ENCODE measurements around the gene HLA-A. TPM values are rescaled to one million over a fixed set of nuclear protein-coding genes. Genes with fewer than 3 reads are reported as not detected.

HLA-A gene
- total RNA-seq, 4 donors from 2014 or later, result 194 to 1,522 (median 473) TPM

DNA sequence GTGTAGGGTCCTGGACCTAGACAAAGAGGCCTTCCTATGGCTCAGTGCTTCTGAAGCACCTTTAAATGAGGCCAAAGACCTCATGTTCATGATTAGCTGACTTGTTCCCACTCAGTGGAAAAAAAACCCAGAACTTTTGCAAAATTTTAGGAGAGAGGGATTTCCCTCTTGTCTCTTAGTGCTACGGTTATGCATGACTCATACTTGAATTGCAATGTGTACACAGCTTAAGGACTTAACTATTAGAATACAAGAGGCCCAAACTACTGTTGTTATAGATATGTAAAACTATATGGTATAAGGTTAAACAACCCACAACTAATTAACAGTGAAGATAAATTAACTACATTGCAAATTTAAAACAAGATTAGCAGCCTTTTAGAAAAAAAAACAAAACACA, 32.3 kb upstream of the HLA-A start:
- TF ChIP-seq, protein P1, sequence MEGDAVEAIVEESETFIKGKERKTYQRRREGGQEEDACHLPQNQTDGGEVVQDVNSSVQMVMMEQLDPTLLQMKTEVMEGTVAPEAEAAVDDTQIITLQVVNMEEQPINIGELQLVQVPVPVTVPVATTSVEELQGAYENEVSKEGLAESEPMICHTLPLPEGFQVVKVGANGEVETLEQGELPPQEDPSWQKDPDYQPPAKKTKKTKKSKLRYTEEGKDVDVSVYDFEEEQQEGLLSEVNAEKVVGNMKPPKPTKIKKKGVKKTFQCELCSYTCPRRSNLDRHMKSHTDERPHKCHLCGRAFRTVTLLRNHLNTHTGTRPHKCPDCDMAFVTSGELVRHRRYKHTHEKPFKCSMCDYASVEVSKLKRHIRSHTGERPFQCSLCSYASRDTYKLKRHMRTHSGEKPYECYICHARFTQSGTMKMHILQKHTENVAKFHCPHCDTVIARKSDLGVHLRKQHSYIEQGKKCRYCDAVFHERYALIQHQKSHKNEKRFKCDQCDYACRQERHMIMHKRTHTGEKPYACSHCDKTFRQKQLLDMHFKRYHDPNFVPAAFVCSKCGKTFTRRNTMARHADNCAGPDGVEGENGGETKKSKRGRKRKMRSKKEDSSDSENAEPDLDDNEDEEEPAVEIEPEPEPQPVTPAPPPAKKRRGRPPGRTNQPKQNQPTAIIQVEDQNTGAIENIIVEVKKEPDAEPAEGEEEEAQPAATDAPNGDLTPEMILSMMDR (IDR thresholded peaks at IDR 0.05; ENCODE audit: low read depth), result no peak

DNA sequence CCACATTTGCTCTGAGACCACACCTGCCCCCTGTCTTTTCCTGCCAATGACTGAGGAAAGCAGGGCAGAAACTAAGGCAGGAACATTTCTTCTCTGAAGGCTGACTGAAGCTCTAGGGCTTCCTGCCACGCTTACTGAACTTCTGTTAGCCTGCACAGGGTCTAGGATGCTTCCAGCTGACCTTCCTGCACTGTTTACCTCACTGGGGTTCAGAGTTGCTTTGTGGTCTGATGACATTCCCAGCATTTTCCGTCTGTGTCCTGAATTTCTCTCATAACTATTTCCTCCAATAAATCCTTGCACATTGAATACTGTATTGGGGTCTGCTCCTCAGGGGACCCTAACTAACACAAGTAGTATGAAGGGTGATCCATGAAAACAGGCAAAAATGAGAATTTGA, 29.5 kb upstream of the HLA-A start:
- TF ChIP-seq, protein P1 (IDR thresholded peaks at IDR 0.05; ENCODE audit: low read depth), result no peak

GRCh38 chr6:29916741-29917140, 25.6 kb upstream of the HLA-A start:
- TF ChIP-seq, protein P1 (IDR thresholded peaks at IDR 0.05; ENCODE audit: low read depth), result no peak

DNA sequence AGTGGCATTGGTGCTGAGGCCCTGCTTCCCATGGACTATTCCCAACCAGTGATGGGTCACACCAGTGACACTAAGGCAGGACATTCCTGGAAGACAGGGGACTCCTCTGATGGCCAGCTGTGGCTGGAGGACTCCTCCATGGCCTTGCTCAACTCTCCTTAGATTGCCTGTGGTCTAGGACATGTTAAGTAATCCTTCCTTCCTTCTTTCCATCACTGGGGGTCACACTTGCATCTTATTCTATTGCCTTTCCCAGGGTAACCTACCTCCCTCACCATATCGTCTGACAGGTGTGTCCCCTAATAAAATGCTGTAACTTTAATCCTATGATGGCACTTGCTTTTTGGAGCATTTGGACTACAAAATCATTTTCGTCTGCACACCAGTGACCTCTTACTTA, 24.5 kb upstream of the HLA-A start:
- TF ChIP-seq, protein P1 (IDR thresholded peaks at IDR 0.05; ENCODE audit: low read depth), result no peak

DNA sequence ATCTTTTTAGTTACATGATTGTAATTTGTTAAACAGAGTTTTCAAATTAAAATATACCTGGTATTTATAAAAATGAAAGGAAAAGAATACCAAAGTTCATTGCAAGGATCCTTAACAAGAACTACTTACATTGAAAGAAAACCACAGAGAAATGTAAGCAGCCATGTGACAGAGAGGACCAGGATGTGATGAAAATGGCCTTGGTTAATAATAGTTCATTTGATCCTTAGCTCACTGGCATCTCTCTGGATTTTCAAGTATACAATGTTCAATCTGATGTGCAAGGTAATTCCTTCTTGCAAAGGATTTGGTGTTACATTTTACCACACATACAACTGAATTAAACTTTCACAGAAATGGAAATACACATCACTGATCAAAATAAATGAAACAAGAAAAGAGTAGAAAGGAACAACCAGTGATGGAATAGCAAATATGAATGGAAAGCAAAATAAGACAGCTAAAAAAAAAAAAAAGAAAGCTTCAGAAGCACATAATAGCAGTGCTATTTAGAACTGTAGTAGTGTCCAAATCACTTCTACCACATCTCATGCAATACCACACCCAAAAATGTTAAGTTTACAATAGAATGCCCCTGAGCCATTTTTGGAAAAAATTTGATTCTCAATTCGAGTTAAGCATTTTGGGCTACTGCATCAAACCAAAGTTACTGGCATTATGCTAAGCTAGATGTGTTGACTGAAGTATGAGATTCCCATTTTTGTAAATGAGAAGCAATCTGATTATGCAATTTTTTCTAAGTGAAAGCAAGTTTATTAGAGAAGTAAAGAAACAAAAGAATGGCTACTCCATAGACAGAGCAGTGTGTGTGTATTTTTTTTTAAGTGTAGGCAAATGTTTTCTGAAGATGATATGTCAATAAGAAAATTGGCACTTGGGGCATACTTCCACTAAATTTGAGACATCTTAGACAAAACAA, 22.6 kb upstream of the HLA-A start:
- TF ChIP-seq, protein P1 (IDR thresholded peaks at IDR 0.05; ENCODE audit: low read depth), result no peak

GRCh38 chr6:29924287-29924686, 18.0 kb upstream of the HLA-A start:
- TF ChIP-seq, protein P1 (IDR thresholded peaks at IDR 0.05; ENCODE audit: low read depth), result no peak

GRCh38 chr6:29924731-29925130, 17.6 kb upstream of the HLA-A start:
- TF ChIP-seq, protein P1 (IDR thresholded peaks at IDR 0.05; ENCODE audit: low read depth), result no peak

All from subcutaneous adipose tissue (tissue), 4 donors.